Osteocyte (in vitro differentiated cells): ENCODE results near the gene FAM13B. TPM values are rescaled to one million over a fixed set of nuclear protein-coding genes. Genes with fewer than 3 reads are reported as not detected.

Source experiments
- DNase-seq: peaks from one replicate; pipeline ENCODE4 v3.0.0; 2021; ENCODE audit warnings: mixed read lengths; ENCODE audit not compliant: unreplicated experiment; ENCODE audit errors: extremely low spot score
- H3K27ac Mint-ChIP-seq: one replicate; pipeline ENCODE4 v1.8.0; 2021; ENCODE audit warnings: mild to moderate bottlenecking, mixed read lengths; ENCODE audit not compliant: unreplicated experiment
- H3K27me3 Mint-ChIP-seq: one replicate; pipeline ENCODE4 v1.8.0; 2021; ENCODE audit warnings: mixed read lengths; ENCODE audit not compliant: unreplicated experiment
- H3K36me3 Mint-ChIP-seq: one replicate; pipeline ENCODE4 v1.8.0; 2021; ENCODE audit warnings: mixed read lengths; ENCODE audit not compliant: unreplicated experiment
- H3K4me1 Mint-ChIP-seq: one replicate; pipeline ENCODE4 v1.8.0; 2021; ENCODE audit warnings: mixed read lengths; ENCODE audit not compliant: unreplicated experiment
- H3K4me3 Mint-ChIP-seq: one replicate; pipeline ENCODE4 v1.8.0; 2021; ENCODE audit warnings: mild to moderate bottlenecking, moderate library complexity, mixed read lengths; ENCODE audit not compliant: unreplicated experiment
- H3K9me3 Mint-ChIP-seq: one replicate; pipeline ENCODE4 v1.8.0; 2021; ENCODE audit warnings: mixed read lengths; ENCODE audit not compliant: unreplicated experiment
- total RNA-seq: library from RNA; stranded (reverse); gene quantifications from 2 replicates; pipeline ENCODE4 v1.2.1, GENCODE V29; 2021
- TF ChIP-seq, protein P1 (sequence below): fragments of 200-600 bp; sonication (generic); IDR thresholded peaks from 2 replicates; pipeline ENCODE4 v1.5.0; 2021; ENCODE audit warnings: antibody characterized with exemption, mild to moderate bottlenecking, moderate library complexity

The FAM13B gene
- total RNA-seq, 1 donor from 2014 or later: 42.7 TPM

- H3K36me3 Mint-ChIP-seq: no peaks in the 10 kb centered on the region
- H3K4me3 Mint-ChIP-seq: no peak overlapping the region
- TF ChIP-seq, protein P1, sequence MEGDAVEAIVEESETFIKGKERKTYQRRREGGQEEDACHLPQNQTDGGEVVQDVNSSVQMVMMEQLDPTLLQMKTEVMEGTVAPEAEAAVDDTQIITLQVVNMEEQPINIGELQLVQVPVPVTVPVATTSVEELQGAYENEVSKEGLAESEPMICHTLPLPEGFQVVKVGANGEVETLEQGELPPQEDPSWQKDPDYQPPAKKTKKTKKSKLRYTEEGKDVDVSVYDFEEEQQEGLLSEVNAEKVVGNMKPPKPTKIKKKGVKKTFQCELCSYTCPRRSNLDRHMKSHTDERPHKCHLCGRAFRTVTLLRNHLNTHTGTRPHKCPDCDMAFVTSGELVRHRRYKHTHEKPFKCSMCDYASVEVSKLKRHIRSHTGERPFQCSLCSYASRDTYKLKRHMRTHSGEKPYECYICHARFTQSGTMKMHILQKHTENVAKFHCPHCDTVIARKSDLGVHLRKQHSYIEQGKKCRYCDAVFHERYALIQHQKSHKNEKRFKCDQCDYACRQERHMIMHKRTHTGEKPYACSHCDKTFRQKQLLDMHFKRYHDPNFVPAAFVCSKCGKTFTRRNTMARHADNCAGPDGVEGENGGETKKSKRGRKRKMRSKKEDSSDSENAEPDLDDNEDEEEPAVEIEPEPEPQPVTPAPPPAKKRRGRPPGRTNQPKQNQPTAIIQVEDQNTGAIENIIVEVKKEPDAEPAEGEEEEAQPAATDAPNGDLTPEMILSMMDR: no peak
- H3K27me3 Mint-ChIP-seq: no peaks in the 10 kb centered on the region
- DNase-seq: no peak
- H3K4me1 Mint-ChIP-seq: no peaks in the 10 kb centered on the region
- H3K9me3 Mint-ChIP-seq: no peaks in the 10 kb centered on the region
- no peak overlapping the region for H3K27ac Mint-ChIP-seq
Measured at GRCh38 chr5:137899493-137899892, 133.4 kb downstream of the FAM13B start.

- H3K9me3 Mint-ChIP-seq: no peaks in the 10 kb centered on the region
- H3K27me3 Mint-ChIP-seq: peaks cover 5% of the 10 kb centered on the region
- no peak overlapping the region for H3K27ac Mint-ChIP-seq
- H3K4me1 Mint-ChIP-seq: no peaks in the 10 kb centered on the region
- H3K4me3 Mint-ChIP-seq: no peak overlapping the region
- no peaks in the 10 kb centered on the region for H3K36me3 Mint-ChIP-seq
- TF ChIP-seq, protein P1: no peak
- no peak for DNase-seq
Measured at GRCh38 chr5:137896560-137896959, 136.3 kb downstream of the FAM13B start.

GRCh38 chr5:137894586-137894985 is 138.3 kb downstream of the FAM13B start:
- Mint-ChIP-seq H3K27me3 (peaks cover 5% of the 10 kb centered on the region), H3K4me1 (no peaks in the 10 kb centered on the region), H3K27ac (no peak overlapping the region), H3K9me3 (no peaks in the 10 kb centered on the region), H3K36me3 (no peaks in the 10 kb centered on the region), H3K4me3 (no peak overlapping the region)
- no peak for DNase-seq
- TF ChIP-seq, protein P1: no peak

GRCh38 chr5:137891849-137892248 is 141.0 kb downstream of the FAM13B start:
- Mint-ChIP-seq H3K4me1 (peaks cover 4% of the 10 kb centered on the region), H3K27me3 (peaks cover 7% of the 10 kb centered on the region), H3K36me3 (no peaks in the 10 kb centered on the region), H3K4me3 (no peak overlapping the region), H3K27ac (no peak overlapping the region), H3K9me3 (no peaks in the 10 kb centered on the region)
- TF ChIP-seq, protein P1: peak; percentile 23
- DNase-seq: no peak

DNA sequence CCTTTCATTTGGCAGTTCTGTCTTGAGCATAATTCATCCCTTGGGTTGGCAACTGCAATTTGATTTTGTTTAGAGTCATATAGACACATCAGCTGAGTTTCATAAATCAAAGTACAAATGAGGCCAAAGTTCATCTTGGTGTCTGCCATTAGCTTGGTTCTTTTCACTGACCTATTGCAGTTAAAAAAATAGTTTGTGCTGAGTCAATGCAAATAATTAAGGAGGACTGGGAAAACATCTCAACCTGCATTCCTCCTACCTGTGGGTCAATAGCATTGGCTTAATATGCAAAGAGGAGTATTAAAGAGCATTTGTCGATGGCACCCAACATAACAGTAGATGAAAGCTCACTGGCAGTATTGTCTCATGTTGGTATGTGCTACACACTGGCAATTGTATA is 142.0 kb downstream of the FAM13B start:
- peaks cover 4% of the 10 kb centered on the region for H3K4me1 Mint-ChIP-seq
- peaks cover 7% of the 10 kb centered on the region for H3K27me3 Mint-ChIP-seq
- no peak overlapping the region for H3K27ac Mint-ChIP-seq
- TF ChIP-seq, protein P1: no peak
- H3K36me3 Mint-ChIP-seq: no peaks in the 10 kb centered on the region
- no peak overlapping the region for H3K4me3 Mint-ChIP-seq
- DNase-seq: no peak
- no peaks in the 10 kb centered on the region for H3K9me3 Mint-ChIP-seq
